HepG2 (cell line): Measurements from ENCODE around the gene DUS2. TPM values are rescaled to one million over a fixed set of nuclear protein-coding genes. Genes with fewer than 3 reads are reported as not detected.

Source experiments
- ARHGAP35 ChIP-seq: sonication (generic); formaldehyde crosslinking; IDR thresholded peaks from 2 replicates; pipeline ENCODE4 v1.9.0; 2022; ENCODE audit warnings: mild to moderate bottlenecking, inconsistent platforms, moderate library complexity, missing genetic modification reagents, borderline replicate concordance
- ARNT ChIP-seq: fragments of 450-650 bp; IDR thresholded peaks from 2 replicates; pipeline ENCODE4 v1.6.1; 2017
- ATF3 ChIP-seq: sonication (generic); formaldehyde crosslinking; IDR thresholded peaks from 2 replicates; pipeline ENCODE4 v1.4.0; 2020; ENCODE audit warnings: missing genetic modification reagents
- CBX5 ChIP-seq: sonication (generic); formaldehyde crosslinking; IDR thresholded peaks from 2 replicates; pipeline ENCODE4 v1.4.0; 2020; ENCODE audit warnings: missing genetic modification reagents, borderline replicate concordance
- DDIT3 ChIP-seq: sonication (generic); formaldehyde crosslinking; IDR thresholded peaks from 2 replicates; pipeline ENCODE4 v1.4.0; 2020; ENCODE audit warnings: mild to moderate bottlenecking, missing genetic modification reagents
- FOXJ3 ChIP-seq: sonication (generic); formaldehyde crosslinking; IDR thresholded peaks from 2 replicates; pipeline ENCODE4 v1.4.0; 2020; ENCODE audit warnings: missing genetic modification reagents, mild to moderate bottlenecking, borderline replicate concordance
- HOXD1 ChIP-seq: sonication (generic); formaldehyde crosslinking; IDR thresholded peaks from 2 replicates; pipeline ENCODE4 v1.5.0; 2020; ENCODE audit warnings: missing genetic modification reagents
- KDM6A ChIP-seq: IDR thresholded peaks from 2 replicates; pipeline ENCODE4 v1.6.1; 2016; ENCODE audit warnings: low read depth
- LBX2 ChIP-seq: sonication (generic); formaldehyde crosslinking; IDR thresholded peaks from 2 replicates; pipeline ENCODE4 v1.5.0; 2020; ENCODE audit warnings: missing genetic modification reagents, mild to moderate bottlenecking, borderline replicate concordance
- MAFG ChIP-seq: sonication (generic); formaldehyde crosslinking; IDR thresholded peaks from 2 replicates; pipeline ENCODE4 v1.5.1; 2020; ENCODE audit warnings: mild to moderate bottlenecking, missing genetic modification reagents
- NCOA1 ChIP-seq: sonication (generic); formaldehyde crosslinking; IDR thresholded peaks from 2 replicates; pipeline ENCODE4 v1.9.0; 2021; ENCODE audit warnings: missing genetic modification reagents
- SMC3 ChIP-seq: IDR thresholded peaks from 2 replicates; pipeline ENCODE4 v1.6.1; 2011; ENCODE audit warnings: low read length, improper control_type of control experiment
- TBL1XR1 ChIP-seq: fragments of 150-350 bp; IDR thresholded peaks from 2 replicates; pipeline ENCODE4 v1.6.1; 2014; ENCODE audit warnings: borderline replicate concordance, low read length; ENCODE audit not compliant: partially characterized antibody
- UBTF ChIP-seq: sonication (generic); formaldehyde crosslinking; IDR thresholded peaks from 2 replicates; pipeline ENCODE4 v1.4.0; 2020; ENCODE audit warnings: mild to moderate bottlenecking, missing genetic modification reagents
- XBP1 ChIP-seq: sonication (generic); formaldehyde crosslinking; IDR thresholded peaks from 2 replicates; pipeline ENCODE4 v1.5.0; 2020; ENCODE audit warnings: missing genetic modification reagents
- ZBTB44 ChIP-seq: sonication (generic); formaldehyde crosslinking; IDR thresholded peaks from 2 replicates; pipeline ENCODE4 v1.4.0; 2020; ENCODE audit warnings: missing genetic modification reagents
- ZNF20 ChIP-seq: sonication (generic); formaldehyde crosslinking; IDR thresholded peaks from 2 replicates; pipeline ENCODE4 v1.4.0; 2020; ENCODE audit warnings: mild to moderate bottlenecking, moderate library complexity, missing genetic modification reagents
- ZNF225 ChIP-seq: sonication (generic); formaldehyde crosslinking; IDR thresholded peaks from 2 replicates; pipeline ENCODE4 v1.4.0; 2020; ENCODE audit warnings: mild to moderate bottlenecking, missing genetic modification reagents
- ZNF292 ChIP-seq: sonication (generic); formaldehyde crosslinking; IDR thresholded peaks from 2 replicates; pipeline ENCODE4 v1.8.1; 2022; ENCODE audit warnings: mild to moderate bottlenecking, low read depth, missing genetic modification reagents, borderline replicate concordance
- ZNF33A ChIP-seq: sonication (generic); formaldehyde crosslinking; IDR thresholded peaks from 2 replicates; pipeline ENCODE4 v1.5.1; 2020; ENCODE audit warnings: missing genetic modification reagents, mild to moderate bottlenecking, moderate library complexity, borderline replicate concordance
- ZNF776 ChIP-seq: sonication (generic); formaldehyde crosslinking; IDR thresholded peaks from 2 replicates; pipeline ENCODE4 v1.4.0; 2020; ENCODE audit warnings: mild to moderate bottlenecking, missing genetic modification reagents
- polyA plus RNA-seq, 8 experiments: library from polyadenylated mRNA; depleted of rRNA in 3 of 8; stranded (reverse) in 7 of 8; unstranded in 1 of 8; fragments of >200 nt; fragmentation: Illumina TruSeq in 4 of 8; extraction: Trizol in 4 of 8; gene quantifications; 2 replicates each; pipeline versions ENCODE4 v1.2.1 to v1.2.3, GENCODE V29; 2011 to 2016; ENCODE audit warnings: low read depth in 4 of 8, missing spikeins in 1 of 8, mixed read lengths in 1 of 8; ENCODE audit not compliant: insufficient read depth in 1 of 8
- total RNA-seq, 5 experiments: library from RNA; depleted of rRNA; stranded (reverse); fragments of >200 nt; fragmentation: Illumina TruSeq; extraction: Trizol; gene quantifications; 2 replicates each; pipeline ENCODE4 v1.2.3, GENCODE V29; 2016; ENCODE audit warnings: low read depth in 1 of 5

Gene DUS2
- total and polyA plus RNA-seq, 2 of the 13 experiments (the other 11 are each of a cell fraction or from before 2014, with no cell fraction given): 17.8 to 25.1 TPM

- TF ChIP-seq ARHGAP35 (peak; percentile 91), ZNF225 (CRISPR knock-in tag) (peak; percentile 76; the same call in 1 of the 2 replicates), SMC3 (no peak), FOXJ3 (peak; percentile 77; the same call in 1 of the 2 replicates), LBX2 (CRISPR knock-in tag) (no peak; the same call in 1 of the 2 replicates), CBX5 (CRISPR knock-in tag) (peak; percentile 34; the same call in 1 of the 2 replicates), DDIT3 (CRISPR knock-in tag) (no peak), ZNF292 (peak; percentile 91), TBL1XR1 (no peak), ZNF776 (CRISPR knock-in tag) (no peak; the same call in none of the 2 replicates), ZNF33A (0 out of 2 replicates have a peak, but pooled peaks have one; percentile 58), ARNT (no peak), HOXD1 (CRISPR knock-in tag) (peak; percentile 90), ZNF20 (CRISPR knock-in tag) (no peak), ZBTB44 (peak; percentile 66; the same call in 1 of the 2 replicates), NCOA1 (CRISPR knock-in tag) (no peak), XBP1 (peak; percentile 65; the same call in 1 of the 2 replicates), UBTF (CRISPR knock-in tag) (peak; percentile 96), KDM6A (peak; percentile 89), MAFG (CRISPR knock-in tag) (no peak), ATF3 (CRISPR knock-in tag) (peak; percentile 5; the same call in 1 of the 2 replicates)
Measured at GRCh38 chr16:68084504-68085258, 61.6 kb downstream of the DUS2 start (continued).
